GM12872 (cell line): Measurements from ENCODE around the gene RABGGTA.

Source experiments
- TF ChIP-seq, protein P1 (sequence below): IDR thresholded peaks from 3 replicates; pipeline ENCODE4 v1.5.1; 2011; ENCODE audit warnings: low read depth, mild to moderate bottlenecking, low read length, moderate library complexity; ENCODE audit not compliant: insufficient read depth

RABGGTA gene

DNA sequence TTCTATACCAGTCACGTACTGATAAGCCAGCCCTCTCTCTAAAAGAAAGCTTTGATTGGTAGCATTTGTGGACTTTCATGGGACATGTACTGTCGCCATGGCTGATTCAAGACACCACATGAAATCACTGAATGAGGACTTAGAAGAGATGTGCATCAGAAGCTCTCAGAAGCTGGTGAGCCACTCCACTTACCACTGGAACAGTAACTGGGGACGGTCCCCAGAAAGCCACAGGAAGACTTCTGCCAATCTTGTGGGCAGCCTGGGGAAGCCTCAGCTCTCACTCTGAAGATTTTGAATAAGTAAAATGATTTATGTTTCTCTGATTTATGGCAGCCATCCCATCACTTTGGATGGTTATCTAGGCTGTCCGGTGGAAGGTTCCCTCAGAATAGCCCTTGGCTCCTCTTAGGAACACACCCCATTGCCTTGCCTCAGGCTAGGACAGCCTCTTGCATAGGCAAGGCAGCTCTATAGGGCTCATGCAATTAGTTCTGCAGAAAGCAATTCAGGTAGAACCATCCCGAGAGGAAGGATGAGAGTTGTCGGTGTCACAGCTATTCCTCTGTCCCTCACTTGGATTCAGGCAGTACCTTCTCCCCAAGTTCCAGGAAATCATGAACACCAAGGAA, 18.4 kb upstream of the RABGGTA start:
- TF ChIP-seq, protein P1, sequence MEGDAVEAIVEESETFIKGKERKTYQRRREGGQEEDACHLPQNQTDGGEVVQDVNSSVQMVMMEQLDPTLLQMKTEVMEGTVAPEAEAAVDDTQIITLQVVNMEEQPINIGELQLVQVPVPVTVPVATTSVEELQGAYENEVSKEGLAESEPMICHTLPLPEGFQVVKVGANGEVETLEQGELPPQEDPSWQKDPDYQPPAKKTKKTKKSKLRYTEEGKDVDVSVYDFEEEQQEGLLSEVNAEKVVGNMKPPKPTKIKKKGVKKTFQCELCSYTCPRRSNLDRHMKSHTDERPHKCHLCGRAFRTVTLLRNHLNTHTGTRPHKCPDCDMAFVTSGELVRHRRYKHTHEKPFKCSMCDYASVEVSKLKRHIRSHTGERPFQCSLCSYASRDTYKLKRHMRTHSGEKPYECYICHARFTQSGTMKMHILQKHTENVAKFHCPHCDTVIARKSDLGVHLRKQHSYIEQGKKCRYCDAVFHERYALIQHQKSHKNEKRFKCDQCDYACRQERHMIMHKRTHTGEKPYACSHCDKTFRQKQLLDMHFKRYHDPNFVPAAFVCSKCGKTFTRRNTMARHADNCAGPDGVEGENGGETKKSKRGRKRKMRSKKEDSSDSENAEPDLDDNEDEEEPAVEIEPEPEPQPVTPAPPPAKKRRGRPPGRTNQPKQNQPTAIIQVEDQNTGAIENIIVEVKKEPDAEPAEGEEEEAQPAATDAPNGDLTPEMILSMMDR = no peak

DNA sequence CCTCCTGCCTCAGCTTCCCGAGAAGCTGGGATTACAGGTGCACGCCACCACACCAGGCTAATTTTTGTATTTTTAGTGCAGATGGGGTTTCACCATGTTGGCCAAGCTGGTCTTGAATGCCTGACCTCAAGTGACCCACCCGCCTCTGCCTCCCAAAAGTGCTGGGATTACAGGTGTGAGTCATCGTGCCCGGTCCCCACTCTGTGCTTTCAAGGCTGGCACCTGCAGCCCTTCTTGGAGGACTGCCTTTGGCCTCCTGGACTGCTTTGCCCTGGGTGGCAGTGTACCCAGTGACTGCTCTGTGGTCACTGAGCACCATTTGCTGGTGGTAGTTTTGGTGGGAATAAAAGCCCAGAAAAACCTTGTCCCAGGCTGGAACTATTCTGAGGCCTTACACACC, 15.6 kb upstream of the RABGGTA start:
- TF ChIP-seq, protein P1 = no peak

DNA sequence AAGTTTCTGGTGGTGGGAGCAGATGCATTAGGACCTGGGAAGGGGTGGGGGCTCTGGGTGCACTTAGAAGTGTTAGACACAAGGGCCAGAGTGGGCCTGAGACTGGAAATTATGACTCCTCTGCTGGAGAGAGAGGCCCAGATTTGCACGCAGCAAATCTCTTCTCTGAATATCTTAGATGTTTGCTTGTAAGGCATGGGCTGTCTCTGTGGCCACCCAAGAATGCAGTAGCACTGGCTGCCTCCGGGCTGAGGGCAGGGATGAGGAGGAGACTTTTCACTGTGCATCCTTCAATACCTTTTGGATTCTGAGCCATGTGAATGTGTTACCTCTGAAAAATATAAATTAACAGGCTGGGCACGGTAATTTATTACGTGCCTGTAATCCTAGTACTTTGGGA, 14.0 kb upstream of the RABGGTA start:
- TF ChIP-seq, protein P1 = no peak

DNA sequence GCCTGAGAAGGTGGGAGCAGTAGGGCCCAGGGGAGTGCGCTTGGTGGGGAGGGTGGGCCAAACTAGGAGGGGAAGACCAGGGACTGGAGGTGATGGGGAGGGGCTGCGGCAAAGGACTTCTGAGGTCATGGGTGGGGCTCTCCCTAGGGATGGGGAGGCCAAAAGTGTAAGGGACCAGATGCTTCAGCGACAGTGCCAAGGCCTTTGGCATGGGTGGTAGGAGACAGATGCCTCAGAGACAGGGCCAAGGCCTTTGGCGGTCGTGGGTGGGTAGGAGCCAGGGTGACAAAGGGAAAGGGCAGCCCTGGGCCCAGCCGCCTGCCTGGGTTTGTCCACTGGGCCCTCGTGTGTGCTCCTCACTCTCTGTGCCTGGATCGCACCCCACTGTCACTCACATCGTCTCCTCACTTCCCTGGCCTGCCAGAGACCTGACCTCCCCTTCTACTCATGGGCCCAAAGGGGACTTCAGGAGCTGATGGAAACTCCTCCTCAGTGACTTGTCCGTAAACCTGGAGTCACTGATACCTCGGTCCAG, 13.2 kb upstream of the RABGGTA start:
- TF ChIP-seq, protein P1 = no peak

DNA sequence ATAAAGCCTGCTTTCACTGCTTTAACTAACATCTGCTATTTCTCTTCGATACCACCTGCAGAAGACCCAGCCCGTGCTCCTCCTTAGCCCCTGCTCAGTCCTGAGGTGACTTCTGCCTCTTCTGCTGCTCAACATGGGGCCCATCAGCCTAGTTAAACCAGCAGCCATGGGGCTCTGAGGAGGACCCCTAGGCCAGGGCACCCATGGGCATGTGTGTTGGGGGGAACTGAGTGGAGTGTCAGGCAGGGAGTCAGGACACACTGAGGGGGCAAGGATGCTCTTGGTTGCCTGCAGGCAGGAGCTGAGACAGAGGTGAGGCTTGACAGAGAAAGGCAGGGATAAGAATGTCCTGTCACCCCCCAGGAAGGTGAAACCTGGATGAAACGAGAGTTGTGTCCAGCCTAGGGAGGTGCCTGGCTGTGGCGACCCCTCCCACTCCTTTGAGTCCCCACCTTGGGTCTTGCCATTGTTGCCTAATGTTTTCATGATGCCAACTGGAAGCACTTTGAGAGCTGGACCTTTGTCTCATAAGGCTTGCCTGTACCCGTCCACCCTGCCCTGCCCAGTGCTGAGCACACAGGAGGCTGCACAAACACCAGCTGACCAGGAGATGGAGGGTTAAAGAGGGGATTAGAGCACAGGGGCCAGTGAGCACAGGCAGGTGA, 12.5 kb upstream of the RABGGTA start:
- TF ChIP-seq, protein P1 = no peak

DNA sequence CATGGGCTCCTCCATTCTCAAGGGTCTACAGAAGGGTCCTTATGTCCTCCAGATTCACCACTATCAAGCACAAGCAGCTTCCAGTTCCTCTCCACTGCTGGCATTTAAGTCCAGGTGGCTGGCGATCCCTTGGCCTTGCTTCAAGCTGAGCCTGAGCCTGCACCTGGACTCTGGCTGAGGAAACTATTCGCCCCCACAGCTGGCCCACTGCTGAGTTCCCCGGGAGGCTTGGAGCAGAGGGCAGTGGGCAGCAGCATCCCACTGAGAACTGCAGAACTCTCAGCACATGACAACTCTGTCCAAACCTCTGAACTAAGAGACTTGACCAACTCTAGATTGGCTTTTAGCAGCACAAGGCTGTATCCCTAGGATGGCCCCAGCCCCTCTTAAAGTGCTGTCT, 11.3 kb upstream of the RABGGTA start:
- TF ChIP-seq, protein P1 = no peak

DNA sequence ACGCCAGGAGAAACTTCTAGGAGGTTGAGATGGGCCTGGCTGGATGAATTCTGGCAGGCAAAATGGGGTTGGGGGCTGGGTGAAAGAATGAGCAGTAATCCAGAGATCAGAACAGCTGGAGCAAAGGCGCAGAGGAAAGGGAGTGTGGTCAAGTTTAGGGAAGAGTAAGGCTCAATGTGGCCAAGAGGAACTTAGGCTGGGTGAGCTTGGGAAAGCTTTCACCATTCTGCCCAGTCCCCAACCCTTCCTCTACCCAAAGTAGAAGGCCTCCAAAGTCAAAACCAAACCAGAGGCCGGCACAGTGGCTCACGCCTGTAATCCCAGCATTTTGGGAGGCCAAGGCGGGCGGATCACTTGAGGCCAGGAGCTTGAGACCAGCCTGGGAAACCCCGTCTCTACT, 10.2 kb upstream of the RABGGTA start:
- TF ChIP-seq, protein P1 = no peak
